HG03175 (cell line): ENCODE results near the gene GFRA4.

ENCODE experiments used
- ATAC-seq: cut with Tn5 transposase; IDR thresholded peaks from one replicate; pipeline ENCODE4 v1.9.1; 2021; ENCODE audit warnings: mild to moderate bottlenecking, moderate library complexity; ENCODE audit not compliant: unreplicated experiment

The GFRA4 gene

DNA sequence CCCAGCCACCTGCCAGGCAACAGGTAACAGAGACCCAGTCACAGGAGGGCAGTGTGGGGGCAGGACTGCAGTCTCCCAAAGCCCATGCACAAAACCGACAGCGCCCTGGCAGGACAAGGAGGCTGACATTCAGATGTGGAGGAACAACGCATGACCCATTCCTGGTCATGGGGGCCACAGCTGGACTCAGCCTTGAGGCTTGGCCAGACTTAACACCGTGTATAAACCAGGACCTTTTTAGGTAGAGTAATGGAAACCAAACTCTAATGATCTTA lies 8.1 kb downstream of the GFRA4 start:
- ATAC-seq: no peak

DNA sequence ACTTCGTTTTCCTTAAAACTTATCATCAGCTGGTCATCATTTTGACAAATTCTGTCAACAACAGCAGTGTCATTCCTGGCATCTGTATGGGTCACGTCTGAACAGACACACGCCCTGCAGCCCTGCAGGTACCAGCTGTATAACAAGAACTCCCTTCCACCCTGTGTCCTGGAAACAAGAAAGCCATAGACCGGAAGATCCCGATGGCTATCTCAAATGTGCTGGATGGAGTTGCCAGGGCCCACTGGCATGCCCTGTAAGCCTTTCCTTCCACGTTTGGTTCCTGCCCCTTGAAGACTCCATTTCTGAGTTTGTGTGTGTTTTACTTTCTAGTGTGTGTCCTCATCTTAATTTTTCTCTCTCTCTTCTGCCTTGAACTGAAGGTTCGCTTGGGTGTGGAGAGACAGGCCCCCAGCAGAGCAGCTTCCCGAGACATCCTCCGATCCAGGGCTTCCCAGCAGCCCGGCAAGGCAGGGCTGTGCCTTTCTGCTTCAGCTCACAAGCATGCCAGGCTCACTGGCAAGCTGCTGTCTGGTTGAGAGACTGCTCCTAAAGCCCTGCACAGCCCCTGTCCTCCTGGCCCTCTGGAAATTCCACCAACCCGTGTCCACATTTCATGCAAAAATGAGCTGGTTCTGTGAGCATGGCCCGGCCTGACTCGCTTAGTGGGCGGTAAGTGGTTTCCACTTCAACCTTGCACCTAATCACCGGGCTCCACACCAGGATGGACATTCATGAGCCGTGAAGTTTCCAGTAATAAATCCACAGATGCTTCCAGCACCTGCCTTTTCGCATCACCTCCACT lies 8.7 kb downstream of the GFRA4 start:
- ATAC-seq: no peak

DNA sequence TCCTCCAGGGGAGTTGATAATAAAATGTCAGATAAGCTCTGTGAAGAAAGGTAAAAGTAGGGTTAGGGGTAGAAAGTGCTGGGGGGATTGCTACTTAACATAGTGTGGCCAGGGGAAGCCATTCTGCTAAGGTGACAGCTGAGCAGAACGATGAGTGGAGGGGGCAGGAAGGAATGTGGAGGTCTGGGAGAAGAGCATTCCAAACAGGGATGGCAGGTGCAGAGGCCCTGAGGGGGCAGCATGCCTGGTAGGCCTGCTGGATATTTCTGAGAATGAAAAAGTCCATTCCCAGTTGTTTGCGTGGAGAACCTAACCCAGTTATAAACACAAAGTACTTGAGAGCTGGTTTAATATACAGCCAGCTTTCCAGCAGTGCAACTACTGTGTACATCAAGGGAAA lies 9.3 kb downstream of the GFRA4 start:
- ATAC-seq: no peak

DNA sequence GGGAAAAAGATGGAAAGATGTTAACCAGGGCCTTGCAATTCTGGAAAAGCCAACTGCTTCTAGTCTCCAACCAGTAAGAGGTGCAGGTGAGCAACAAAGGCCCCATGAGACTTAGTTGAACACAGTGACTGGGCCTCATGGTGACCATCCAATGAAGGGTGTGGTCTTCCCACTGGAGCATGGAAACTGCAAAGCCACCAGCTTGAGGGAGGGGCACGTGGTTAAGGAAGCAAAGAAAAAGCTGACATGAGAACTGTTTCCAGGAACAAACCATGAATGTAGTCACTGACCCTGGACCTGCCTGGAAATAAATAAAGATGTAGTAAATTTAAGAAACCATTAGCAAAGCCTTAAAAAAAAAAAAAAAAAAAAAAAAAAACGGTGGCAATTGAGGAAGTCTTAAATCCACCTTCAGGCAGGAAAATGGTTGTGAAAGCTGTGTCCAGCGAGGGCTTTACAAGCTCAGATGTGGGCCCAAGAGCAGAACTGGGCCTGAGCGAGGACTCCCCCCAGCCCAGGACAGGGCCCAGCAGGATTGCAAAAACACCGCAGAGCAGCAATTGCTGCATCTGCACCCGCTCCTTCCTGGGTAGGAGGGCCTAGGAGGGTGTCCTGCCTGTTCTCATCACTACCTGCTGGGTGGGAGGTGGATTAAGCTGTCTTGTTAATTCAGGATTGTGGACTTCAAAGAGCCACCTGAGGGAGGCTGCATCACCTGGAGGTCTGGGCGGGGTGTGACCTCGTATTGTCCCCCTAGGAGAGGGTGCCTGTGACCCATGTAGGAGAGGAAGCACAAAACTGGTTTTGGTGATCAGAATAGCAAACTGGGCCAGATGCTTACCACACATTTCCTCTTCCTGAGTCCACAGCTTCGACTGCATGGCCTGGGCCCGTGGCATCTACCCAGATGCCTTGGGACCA lies 10.3 kb downstream of the GFRA4 start:
- ATAC-seq: no peak

DNA sequence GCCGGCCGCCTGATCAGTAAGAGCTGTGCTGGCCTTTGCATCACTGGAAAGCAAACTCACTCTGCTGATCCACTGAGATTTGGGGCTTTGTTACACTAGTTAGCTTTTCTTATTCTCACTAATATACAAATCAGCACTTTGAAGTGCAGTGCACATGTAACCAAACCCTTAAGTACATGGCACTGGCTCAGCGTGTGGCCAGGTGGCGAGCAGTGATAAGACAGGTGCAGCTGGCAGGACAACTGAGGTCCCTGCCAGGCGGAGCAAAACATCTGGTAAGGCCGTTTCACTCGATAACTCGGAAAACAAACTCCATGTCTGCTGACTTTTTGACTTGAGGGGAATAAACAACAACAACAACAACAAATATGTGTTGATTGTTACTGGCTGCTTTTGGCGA lies 11.0 kb downstream of the GFRA4 start:
- no peak for ATAC-seq

DNA sequence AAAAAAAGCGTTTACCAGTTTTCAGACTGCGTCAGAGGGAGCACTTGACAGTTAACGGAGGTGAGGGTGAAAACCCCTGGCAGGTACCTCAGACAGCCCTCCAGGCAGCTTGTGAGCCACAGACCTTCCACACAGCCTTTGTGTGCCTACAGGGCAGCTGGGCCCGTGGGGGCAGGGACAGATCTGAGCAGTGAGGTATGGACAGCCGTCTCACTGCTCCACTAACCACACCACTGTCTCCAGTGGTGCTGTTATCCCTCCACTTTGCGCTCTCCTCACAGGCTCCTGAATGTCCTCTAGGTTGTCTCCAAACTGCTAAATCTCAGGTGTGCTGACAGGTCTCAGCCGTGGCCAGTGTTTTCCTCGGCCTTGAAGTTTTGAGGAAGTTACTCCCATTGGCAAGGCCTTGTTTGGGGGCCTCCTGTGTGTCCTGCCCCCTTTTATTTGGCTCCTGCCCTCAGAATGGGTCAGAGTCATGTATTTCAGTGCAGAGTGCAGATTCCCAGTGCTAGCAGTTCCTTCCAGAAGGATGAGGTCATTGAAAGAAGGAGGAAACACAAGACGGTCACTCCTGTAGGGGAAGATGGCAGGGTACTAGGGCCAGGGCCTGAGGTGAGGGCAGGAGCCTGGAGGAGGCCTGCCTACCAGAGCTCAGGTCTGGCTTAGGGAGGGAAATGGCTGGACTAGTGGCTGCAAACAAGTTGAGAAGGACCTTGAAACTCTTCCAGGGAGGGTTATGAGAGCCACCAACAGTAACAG lies 11.8 kb downstream of the GFRA4 start:
- no peak for ATAC-seq

DNA sequence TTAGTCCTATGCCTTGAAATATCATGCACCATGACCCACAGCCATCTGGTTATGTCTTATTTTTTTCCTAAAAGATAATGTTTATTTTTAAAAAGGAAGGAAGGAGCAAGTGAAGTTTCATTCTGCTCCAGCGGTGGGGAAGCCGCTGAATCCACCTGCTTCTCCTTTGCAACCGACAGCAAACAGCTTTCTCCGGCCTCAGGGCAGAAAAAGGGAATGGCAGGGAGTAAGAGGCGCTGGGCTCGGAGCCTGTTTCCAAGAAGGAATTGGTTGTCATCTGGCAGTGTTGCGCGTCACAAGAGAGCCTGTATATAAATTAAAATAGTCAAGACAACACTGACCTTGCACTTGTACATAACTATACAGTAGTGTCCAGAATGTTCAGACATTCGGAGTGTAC lies 14.2 kb downstream of the GFRA4 start:
- no peak for ATAC-seq

DNA sequence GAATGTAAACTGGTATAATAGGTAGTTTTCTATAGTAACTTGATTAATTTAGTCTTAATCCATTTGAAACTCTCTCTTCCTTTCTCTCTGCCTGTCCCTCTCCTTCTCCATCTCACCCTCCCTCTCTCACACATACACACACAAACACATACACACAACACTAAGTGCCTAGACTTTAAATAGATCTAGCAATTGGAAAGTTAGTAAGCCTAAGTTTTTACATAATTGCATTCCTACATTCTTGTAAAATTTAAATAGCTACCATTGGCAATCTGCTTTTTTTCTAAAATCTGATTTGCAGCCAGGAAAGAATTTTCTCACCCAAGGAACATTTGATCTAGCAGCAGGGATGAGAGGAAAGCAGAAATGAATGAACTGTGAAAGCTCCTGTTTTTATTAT lies 15.7 kb downstream of the GFRA4 start:
- ATAC-seq: no peak

DNA sequence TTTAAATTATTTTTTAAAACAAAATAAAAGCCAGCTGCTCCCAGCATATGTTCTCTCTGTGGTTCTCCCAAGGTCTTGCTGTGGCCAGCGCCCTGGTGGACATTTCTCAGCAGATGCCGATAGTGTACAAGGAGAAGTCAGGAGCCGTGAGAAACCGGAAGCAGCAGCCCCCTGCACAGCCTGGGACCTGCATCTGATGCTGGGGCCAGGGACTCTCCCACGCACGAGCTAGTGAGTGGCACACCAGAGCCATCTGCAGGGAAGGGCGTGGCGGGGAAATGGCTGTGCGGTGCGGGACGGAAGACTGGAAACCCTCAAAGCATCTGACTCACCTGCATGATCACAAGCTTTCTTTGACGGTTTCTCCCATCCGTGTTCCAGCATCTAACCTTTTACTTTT lies 16.5 kb downstream of the GFRA4 start:
- no peak for ATAC-seq

DNA sequence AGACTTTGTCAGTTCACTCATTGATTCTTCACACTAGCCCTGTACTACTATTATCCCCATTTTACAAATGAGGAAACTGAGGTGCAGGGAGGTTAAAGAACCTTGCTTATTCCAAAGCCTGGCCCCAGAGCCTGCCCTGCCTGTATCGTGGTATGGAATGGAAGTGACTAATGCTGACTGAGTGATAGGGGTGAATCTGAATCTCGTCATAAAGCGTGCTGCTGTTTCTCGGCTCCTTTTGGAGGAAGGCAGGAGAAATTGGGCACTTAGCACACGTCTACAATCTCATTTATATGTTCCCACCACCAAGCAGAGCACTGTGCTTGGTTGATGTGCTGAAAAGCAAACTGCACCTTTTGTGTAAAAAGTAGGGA lies 17.1 kb downstream of the GFRA4 start:
- no peak for ATAC-seq

DNA sequence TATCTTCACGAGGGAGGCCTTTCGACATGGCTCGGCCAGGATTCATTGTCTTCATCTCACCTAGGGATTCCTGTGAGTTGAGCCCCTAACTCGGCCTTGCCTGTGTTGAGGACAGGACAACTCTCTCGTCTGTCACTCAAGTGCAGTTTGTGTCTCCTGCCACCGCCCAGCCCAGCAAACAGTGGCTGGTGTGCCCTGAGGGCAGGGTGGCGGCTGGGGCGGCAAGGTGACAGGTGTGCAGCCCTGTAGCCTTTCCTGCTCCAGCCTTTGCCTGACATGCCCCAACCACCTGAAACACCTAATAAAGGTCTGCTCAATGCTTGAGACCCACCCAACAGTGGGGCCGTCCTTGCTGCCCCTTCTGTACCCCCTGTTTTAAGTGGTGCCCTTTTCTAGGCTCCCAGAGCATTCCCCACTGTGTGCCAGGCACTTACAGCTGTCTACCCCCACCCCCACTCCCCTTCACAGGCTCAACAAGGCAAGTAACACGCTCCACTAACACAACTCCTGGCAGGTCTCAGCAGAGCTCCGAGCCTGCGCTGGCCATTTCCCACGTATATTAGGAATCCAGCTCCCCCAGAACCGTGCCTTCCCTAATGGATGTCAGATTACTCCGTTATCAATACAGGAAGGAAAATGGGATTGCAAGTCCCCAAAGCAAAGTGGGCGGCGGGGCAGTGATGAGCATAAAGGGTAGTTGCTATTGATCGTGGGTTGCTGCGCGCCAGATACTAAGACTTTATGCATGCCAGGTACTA lies 17.7 kb downstream of the GFRA4 start:
- ATAC-seq: no peak

DNA sequence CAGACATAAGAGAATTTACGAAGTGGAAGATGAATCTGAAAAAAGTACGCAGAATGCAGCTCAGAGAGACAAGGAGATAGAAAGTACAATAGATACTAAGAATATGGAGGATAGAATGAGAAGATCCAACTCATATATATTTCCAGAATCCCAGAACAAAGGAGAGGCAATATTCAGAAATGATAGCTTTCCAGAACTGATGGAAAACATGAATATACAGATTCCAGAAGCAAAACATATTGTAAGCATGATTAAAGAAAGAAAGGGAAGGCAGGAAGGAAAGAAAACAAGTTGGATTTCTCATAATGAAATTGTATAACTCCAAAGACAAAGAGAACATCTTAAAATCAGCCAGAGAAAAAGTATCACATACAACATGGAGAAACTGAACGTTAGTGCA lies 22.9 kb downstream of the GFRA4 start:
- no peak for ATAC-seq

DNA sequence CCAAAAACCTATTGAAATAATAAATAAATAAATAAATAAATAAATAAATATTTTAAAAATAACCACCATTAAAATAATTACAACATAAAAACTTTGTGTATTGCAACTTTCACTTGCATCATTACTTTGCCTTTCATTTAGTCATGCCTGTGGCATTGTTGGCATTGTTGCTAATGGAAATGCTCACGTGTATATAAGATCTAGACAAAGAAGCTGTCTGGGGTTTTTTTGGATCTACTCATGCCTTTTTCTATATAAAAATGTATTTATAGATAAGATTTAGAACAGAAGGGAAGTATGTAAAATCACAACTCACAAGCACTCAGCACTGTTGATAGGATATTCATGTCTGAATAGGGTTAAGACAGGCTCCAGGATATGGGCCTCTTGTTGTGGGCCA lies 27.9 kb downstream of the GFRA4 start:
- no peak for ATAC-seq

DNA sequence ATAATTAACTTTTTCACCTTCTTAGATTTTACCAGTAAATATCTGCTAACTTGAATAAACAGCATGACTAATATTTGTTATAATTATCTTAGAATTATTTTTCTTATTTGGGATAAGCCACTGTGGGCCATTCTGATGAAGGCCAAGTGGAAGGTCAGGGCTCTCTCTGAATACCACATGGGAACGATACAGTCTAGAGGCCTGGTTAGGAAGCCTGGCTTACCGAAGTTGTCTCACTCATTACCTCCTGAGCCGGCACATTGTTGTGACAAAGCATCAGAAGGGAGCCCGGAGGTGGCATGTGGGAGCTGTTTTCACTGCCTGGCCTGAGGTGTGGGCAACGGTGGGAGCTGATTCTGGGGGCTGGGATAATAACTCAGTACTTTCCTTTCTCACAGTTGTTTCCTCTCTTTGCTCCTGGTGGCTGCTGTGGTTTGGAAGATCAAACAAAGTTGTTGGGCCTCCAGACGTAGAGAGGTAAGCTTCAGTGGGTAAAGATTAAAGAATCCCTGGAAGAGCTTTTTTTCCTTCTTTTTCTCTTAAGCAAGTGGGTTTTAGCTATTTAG lies 29.2 kb downstream of the GFRA4 start:
- no peak for ATAC-seq

DNA sequence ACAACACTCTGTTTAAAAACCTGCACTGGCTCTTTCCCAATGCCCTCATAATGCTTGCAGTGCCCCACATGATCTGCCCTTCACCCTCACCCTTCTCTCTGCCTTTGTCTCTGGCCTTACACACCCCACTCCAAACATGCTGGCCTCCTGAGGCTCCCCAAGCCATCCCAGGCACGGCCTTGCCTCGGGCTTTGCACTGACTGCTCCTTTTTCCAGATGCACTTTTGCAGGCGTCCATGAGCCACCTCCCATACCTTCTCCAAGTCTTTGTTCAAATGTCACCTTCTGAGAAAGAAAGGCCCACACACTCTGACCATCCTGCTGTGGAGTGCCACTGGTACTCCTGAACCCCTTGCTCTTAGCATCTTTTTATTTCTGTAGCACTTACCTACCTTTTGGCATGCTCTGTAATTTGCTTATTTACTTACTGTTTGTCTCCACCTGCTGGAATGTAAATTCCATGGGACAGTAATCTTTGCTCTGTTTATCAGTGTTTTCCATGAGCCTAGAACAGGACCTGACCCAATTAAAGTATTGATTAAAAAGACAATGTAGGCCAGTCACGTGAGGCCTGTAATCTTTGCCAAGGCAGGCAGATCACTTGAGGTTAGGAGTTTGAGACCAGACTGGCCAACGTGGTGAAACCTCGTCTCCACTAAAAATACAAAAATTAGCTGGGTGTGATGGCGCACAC lies 30.7 kb downstream of the GFRA4 start:
- no peak for ATAC-seq

DNA sequence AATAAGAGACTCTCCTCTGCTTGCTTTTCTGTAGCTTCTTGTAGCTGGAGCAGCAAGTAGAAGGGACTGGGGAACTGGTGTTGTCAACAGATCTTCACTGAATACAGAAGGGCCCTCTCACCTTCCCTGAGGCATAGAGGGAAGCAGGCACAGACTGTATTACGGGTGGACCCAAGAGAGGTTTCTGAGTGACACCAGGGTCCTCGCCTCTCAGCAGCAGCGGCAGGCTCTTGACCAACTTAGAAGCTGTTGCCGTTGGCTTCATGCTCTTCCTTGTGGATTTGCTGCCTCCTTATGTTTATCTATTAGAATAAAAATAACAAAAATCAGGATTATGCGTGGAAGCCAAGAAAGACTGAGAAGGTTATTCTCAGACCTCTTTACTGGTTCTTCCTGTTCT lies 31.7 kb downstream of the GFRA4 start:
- no peak for ATAC-seq

DNA sequence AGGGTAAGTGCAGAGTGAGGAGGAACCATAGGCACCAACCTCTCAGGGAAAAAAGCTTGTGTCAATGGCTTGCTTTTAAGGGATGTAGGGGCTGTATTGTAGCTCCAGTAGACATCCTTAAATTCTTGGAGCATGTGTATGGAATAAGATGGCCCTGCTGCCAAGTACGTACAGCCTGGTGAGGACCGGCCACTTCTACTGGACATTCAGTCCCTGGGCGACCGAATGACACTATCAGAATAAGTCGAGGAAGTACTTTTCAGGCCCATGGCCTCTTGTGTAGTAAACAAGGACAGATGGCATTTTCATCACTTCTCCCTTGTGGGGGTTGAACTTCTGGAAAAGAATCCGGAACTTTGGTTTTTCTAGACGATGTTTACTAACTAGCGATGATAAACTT lies 32.8 kb downstream of the GFRA4 start:
- no peak for ATAC-seq

DNA sequence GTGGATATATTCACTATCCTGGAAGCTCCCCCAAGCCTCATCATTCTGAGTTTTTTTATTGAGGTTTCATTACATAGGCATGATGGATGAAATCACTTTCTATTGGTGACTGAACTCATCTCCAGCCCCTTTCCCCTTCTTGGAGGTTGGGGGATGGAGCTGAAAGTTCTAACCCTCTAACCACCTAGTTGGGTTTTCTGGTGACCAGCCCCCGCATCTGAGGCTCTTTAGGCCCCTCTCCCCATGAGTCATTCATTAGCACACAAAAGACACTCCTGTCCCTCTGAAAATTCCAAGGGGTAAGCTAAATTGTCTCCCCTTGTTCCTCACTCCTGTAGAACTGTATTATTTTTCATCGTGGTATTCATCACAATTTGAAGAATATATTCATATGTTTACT lies 33.3 kb downstream of the GFRA4 start:
- ATAC-seq: no peak

DNA sequence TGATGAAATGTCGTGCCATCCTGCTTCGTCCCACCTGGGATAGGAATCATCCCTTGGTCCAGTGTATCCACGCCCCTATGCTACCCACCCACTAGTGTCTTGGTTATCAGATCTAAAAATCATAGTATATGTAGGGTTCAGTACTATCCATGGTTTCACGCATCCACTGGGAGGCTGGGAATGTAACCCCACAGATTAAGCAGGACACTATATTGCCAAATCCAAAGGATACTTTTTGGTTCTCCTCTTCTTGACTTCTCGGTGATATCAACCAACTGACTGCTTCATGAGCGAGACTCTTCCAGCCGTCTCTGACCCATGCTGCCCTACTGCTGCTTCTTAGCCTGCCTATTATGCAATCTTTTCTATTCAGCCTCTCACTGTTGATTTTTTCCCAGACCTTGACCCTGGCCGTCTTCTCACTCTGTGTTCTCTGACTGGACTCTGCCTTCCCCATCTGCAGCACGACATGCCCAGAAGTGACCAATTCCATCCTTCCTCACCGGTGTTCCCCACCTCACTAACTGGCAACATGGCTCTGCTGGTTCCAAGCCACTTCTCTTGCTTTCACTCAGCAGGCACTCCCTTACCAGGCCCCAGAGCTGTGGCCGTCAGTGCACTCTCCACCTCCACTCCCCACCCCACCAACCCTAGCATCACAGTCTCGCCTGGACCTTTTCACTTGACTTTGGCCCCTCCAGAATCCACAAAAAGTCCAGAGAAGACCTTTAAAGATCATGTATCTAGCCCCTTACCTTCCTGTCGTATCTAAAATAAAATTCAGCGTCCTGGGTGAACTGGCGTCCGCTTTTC lies 34.5 kb downstream of the GFRA4 start:
- no peak for ATAC-seq
